Activated B cell treated with CpG ODN at 0.5 μM for 24 hours (primary cell): ENCODE measurements around the gene ZFP1. TPM values are rescaled to one million over a fixed set of nuclear protein-coding genes. Genes with fewer than 3 reads are reported as not detected.

ENCODE experiments used
- ATAC-seq: fragments of 200-7000 bp; cut with Tn5 transposase; one replicate; pipeline ENCODE4 v1.10.0; 2021; ENCODE audit warnings: low read depth, mild to moderate bottlenecking, moderate library complexity
- CTCF ChIA-PET: fragments of 350-600 bp; sonication (Branson Sonifier 250); formaldehyde crosslinking; loops from one replicate; lab custom pipeline; 2021; ENCODE audit warnings: antibody characterized with exemption; lab: Charles Lee
- POLR2A ChIA-PET: fragments of 350-600 bp; sonication (Branson Sonifier 250); formaldehyde crosslinking; loops from one replicate; lab custom pipeline; 2021; ENCODE audit warnings: antibody characterized with exemption; lab: Charles Lee
- DNase-seq: peaks from one replicate; pipeline ENCODE4 v3.0.0; 2022
- H3K27ac Mint-ChIP-seq: one replicate; pipeline ENCODE4 v1.8.0; 2020; ENCODE audit warnings: mixed read lengths
- H3K27me3 Mint-ChIP-seq: one replicate; pipeline ENCODE4 v1.8.0; 2021; ENCODE audit warnings: mixed read lengths
- H3K36me3 Mint-ChIP-seq: one replicate; pipeline ENCODE4 v1.8.0; 2021; ENCODE audit warnings: low read depth, mixed read lengths
- H3K4me1 Mint-ChIP-seq: one replicate; pipeline ENCODE4 v1.8.0; 2021; ENCODE audit warnings: mixed read lengths
- H3K4me3 Mint-ChIP-seq: one replicate; pipeline ENCODE4 v1.8.0; 2020; ENCODE audit warnings: mild to moderate bottlenecking, mixed read lengths
- H3K9me3 Mint-ChIP-seq: one replicate; pipeline ENCODE4 v1.8.0; 2020; ENCODE audit warnings: mixed read lengths
- CTCF ChIP-seq: fragments of 200-600 bp; IDR thresholded peaks from one replicate; pipeline ENCODE4 v1.8.0; 2022; ENCODE audit warnings: antibody characterized with exemption, mild to moderate bottlenecking
- intact Hi-C: fragments of 100-400 bp; cut with micrococcal nuclease; formaldehyde crosslinking; loops from one replicate; pipeline ENCODE4 v1.15.1; 2024
- total RNA-seq: library from RNA; stranded (reverse); gene quantifications from 2 replicates; pipeline ENCODE4 v1.2.3, GENCODE V29; 2022

The ZFP1 gene
- total RNA-seq, 1 donor from 2014 or later, result 15.4 TPM

DNA sequence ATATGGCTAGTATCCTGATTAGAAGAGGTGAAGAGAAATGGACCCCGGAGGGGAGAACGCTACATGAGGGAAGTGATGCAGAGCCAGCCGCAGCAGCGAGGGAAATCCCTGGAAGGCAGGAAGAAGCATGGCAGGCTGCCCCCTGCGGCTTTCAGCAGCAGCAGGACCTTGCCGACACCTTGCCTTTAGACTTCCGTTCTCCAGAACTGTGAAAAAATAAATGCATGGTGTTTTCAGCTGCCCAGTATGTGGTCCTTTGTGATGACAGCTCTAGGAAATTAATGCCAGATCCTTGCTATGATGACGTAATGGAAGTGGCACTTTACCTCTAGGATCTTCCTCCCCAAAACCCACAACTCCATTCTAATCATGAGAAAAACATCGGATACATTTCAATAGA is 9.7 kb upstream of the ZFP1 start:
- Mint-ChIP-seq H3K4me3 (no peak overlapping the region), H3K4me1 (peaks cover 8% of the 10 kb centered on the region), H3K27me3 (peaks cover 5% of the 10 kb centered on the region), H3K36me3 (no peaks in the 10 kb centered on the region), H3K27ac (no peak overlapping the region), H3K9me3 (no peaks in the 10 kb centered on the region)
- ChIA-PET CTCF (no interaction called here), POLR2A (no interaction called here)
- DNase-seq (no peak), ATAC-seq (no peak)
- TF ChIP-seq CTCF, result no peak
- intact Hi-C loops, result no loop called here

GRCh38 chr16:75139498-75139897 is 8.8 kb upstream of the ZFP1 start:
- ChIA-PET CTCF (no interaction called here), POLR2A (no interaction called here)
- Mint-ChIP-seq H3K27me3 (peaks cover 5% of the 10 kb centered on the region), H3K36me3 (no peaks in the 10 kb centered on the region), H3K27ac (no peak overlapping the region), H3K4me3 (no peak overlapping the region), H3K9me3 (no peaks in the 10 kb centered on the region), H3K4me1 (peaks cover 8% of the 10 kb centered on the region)
- DNase-seq (no peak), ATAC-seq (no peak)
- intact Hi-C loops, result no loop called here
- no peak for TF ChIP-seq CTCF

GRCh38 chr16:75143941-75144340 is 4.4 kb upstream of the ZFP1 start:
- peaks cover under 1% of the 10 kb centered on the region for H3K36me3 Mint-ChIP-seq
- H3K27me3 Mint-ChIP-seq, result peaks cover 5% of the 10 kb centered on the region
- peaks cover under 1% of the 10 kb centered on the region for H3K4me1 Mint-ChIP-seq
- H3K4me3 Mint-ChIP-seq, result no peak overlapping the region
- intact Hi-C loops, result no loop called here
- H3K27ac Mint-ChIP-seq, result no peak overlapping the region
- POLR2A ChIA-PET, result no interaction called here
- H3K9me3 Mint-ChIP-seq, result no peaks in the 10 kb centered on the region
- CTCF ChIA-PET, result no interaction called here
- no peak for DNase-seq
- TF ChIP-seq CTCF, result no peak
- ATAC-seq, result no peak

GRCh38 chr16:75147968-75148310 is 385 bp upstream of the ZFP1 start:
- ChIA-PET POLR2A (interaction anchor here (1.0 kb wide), 1 partner anchor 500 kb away, joined by 3 read pairs; the partner anchor contains the start of genes KARS1 and TERF2IP), CTCF (interaction anchor here (1.1 kb wide), 1 partner anchor 37 kb away, joined by 3 read pairs; no protein-coding TSS in a partner anchor)
- TF ChIP-seq CTCF, result no peak
- DNase-seq (no peak), ATAC-seq (no peak)
- Mint-ChIP-seq H3K27ac (no peak overlapping the region), H3K9me3 (peaks cover 18% of the 10 kb centered on the region), H3K27me3 (no peaks in the 10 kb centered on the region), H3K36me3 (peaks cover 26% of the 10 kb centered on the region), H3K4me1 (peaks cover 26% of the 10 kb centered on the region), H3K4me3 (peak overlapping the region; percentile 89)
- intact Hi-C loops, result loop anchor here (1.0 to 2.0 kb wide), 12 partner anchors 37 to 851 kb away; partner anchors contain the start of genes ADAT1, CFDP1, GLG1 and KARS1

DNA sequence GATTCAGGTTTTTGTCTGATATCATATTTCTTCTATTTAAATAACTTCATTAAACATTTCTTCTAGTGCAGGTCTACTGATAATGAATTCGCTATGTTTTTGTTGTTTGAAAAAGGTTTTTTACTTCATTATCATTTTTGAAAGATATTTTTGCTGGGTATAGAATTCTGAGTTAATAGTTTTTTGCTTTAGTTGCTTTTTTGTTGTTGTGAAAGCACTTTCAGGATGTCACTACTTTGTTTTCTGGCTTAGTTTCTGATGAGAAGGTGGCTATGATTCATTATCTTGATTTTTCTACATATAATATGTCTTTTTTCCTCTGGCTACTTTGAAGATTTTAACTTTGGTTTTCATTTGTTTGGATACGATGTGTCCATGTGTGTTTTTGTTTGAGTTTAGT is 3.5 kb downstream of the ZFP1 start:
- peaks cover 31% of the 10 kb centered on the region for H3K4me1 Mint-ChIP-seq
- H3K27ac Mint-ChIP-seq, result peak overlapping the region; percentile 80
- CTCF ChIA-PET, result no interaction called here
- DNase-seq (no peak), ATAC-seq (no peak)
- POLR2A ChIA-PET, result no interaction called here
- H3K27me3 Mint-ChIP-seq, result no peaks in the 10 kb centered on the region
- H3K9me3 Mint-ChIP-seq, result peaks cover 21% of the 10 kb centered on the region
- peaks cover 49% of the 10 kb centered on the region for H3K36me3 Mint-ChIP-seq
- peak overlapping the region; percentile 70 for H3K4me3 Mint-ChIP-seq
- TF ChIP-seq CTCF, result no peak
- intact Hi-C loops, result loop anchor here (1.0 to 2.0 kb wide), 2 partner anchors 67 to 415 kb away; partner anchors contain the start of genes CTRB1 and GABARAPL2
